ENCODE measurements around the gene FAM120AOS.

FAM120AOS gene

GRCh38 chr9:93437996-93438395 is 15.4 kb downstream of the FAM120AOS start:
- no peak for DNase-seq (ENCODE audit: low spot score)

- no peak for DNase-seq (ENCODE audit: low spot score)
These were observed 16.6 kb downstream of the FAM120AOS start for GRCh38 chr9:93436655-93437407.

GRCh38 chr9:93436218-93436617 is 17.2 kb downstream of the FAM120AOS start:
- no peak for DNase-seq (ENCODE audit: low spot score)

- no peak for DNase-seq (ENCODE audit: low spot score)
These were observed 18.0 kb downstream of the FAM120AOS start for GRCh38 chr9:93435386-93435785.

GRCh38 chr9:93434056-93434455 is 19.3 kb downstream of the FAM120AOS start:
- DNase-seq (ENCODE audit: low spot score): no peak

- DNase-seq (ENCODE audit: low spot score): no peak
These were observed 20.4 kb downstream of the FAM120AOS start for GRCh38 chr9:93432964-93433363.

- no peak for DNase-seq (ENCODE audit: low spot score)
These were observed 21.8 kb downstream of the FAM120AOS start for GRCh38 chr9:93431539-93432105.

GRCh38 chr9:93427655-93428379 is 25.6 kb downstream of the FAM120AOS start:
- no peak for DNase-seq (ENCODE audit: low spot score)

- DNase-seq (ENCODE audit: low spot score): no peak
These were observed 30.3 kb downstream of the FAM120AOS start for GRCh38 chr9:93422977-93423616.

GRCh38 chr9:93419023-93419422 is 34.4 kb downstream of the FAM120AOS start:
- DNase-seq (ENCODE audit: low spot score): no peak

GRCh38 chr9:93417538-93417937 is 35.8 kb downstream of the FAM120AOS start:
- DNase-seq (ENCODE audit: low spot score): no peak

- no peak for DNase-seq (ENCODE audit: low spot score)
These were observed 36.7 kb downstream of the FAM120AOS start for GRCh38 chr9:93416530-93417235.

GRCh38 chr9:93415176-93415690 is 38.1 kb downstream of the FAM120AOS start:
- no peak for DNase-seq (ENCODE audit: low spot score)

GRCh38 chr9:93413530-93413929 is 39.9 kb downstream of the FAM120AOS start:
- DNase-seq (ENCODE audit: low spot score): no peak

GRCh38 chr9:93406371-93406770 is 47.0 kb downstream of the FAM120AOS start:
- no peak for DNase-seq (ENCODE audit: low spot score)

GRCh38 chr9:93398471-93398870 is 54.9 kb downstream of the FAM120AOS start:
- DNase-seq (ENCODE audit: low spot score): no peak

GRCh38 chr9:93397661-93398373 is 55.6 kb downstream of the FAM120AOS start:
- no peak for DNase-seq (ENCODE audit: low spot score)
